ENCODE data around the gene UBE4A. TPM values are rescaled to one million over a fixed set of nuclear protein-coding genes. Genes with fewer than 3 reads are reported as not detected.

UBE4A gene
- polyA plus RNA-seq, 1 experiment: 32.0 TPM

DNA sequence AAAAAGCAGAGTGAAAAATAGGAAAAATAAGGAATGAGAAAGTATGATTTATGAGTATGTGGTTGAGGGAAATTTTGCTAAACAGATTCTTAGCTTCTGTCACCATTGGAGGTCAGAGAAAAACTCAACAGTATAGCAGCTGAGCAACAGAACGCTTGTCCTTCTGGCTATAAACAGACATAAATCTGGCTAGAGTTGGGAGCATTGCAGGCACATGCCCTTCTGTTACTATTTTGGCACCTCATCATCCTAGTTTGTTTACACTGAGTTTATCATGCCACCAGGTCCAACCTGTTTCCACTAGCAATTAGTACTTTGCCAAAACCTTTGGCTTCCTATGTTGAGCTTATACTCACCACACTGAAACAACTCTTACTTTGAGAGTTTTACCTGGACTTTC, 6.9 kb downstream of the UBE4A start:
- ChIA-PET CTCF (no interaction called here), POLR2A (no interaction called here)
- H3K27me3 ChIP-seq (ENCODE audit: control insufficient read depth, insufficient read depth, low read length): no peaks in the 10 kb centered on the region
- no peaks in the 10 kb centered on the region for H3K9me3 ChIP-seq (ENCODE audit: control insufficient read depth, insufficient read depth, low read length)
- no peak overlapping the region for H3K27ac ChIP-seq (ENCODE audit: low read depth, low read length)
- DNase-seq (ENCODE audit: low read depth, low spot score): no peak
- no peak overlapping the region for H3K4me3 ChIP-seq (ENCODE audit: low read depth, low read length)
- TF ChIP-seq, protein P1, sequence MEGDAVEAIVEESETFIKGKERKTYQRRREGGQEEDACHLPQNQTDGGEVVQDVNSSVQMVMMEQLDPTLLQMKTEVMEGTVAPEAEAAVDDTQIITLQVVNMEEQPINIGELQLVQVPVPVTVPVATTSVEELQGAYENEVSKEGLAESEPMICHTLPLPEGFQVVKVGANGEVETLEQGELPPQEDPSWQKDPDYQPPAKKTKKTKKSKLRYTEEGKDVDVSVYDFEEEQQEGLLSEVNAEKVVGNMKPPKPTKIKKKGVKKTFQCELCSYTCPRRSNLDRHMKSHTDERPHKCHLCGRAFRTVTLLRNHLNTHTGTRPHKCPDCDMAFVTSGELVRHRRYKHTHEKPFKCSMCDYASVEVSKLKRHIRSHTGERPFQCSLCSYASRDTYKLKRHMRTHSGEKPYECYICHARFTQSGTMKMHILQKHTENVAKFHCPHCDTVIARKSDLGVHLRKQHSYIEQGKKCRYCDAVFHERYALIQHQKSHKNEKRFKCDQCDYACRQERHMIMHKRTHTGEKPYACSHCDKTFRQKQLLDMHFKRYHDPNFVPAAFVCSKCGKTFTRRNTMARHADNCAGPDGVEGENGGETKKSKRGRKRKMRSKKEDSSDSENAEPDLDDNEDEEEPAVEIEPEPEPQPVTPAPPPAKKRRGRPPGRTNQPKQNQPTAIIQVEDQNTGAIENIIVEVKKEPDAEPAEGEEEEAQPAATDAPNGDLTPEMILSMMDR (IDR thresholded peaks at IDR 0.05; ENCODE audit: low read depth, low read length): no peak

DNA sequence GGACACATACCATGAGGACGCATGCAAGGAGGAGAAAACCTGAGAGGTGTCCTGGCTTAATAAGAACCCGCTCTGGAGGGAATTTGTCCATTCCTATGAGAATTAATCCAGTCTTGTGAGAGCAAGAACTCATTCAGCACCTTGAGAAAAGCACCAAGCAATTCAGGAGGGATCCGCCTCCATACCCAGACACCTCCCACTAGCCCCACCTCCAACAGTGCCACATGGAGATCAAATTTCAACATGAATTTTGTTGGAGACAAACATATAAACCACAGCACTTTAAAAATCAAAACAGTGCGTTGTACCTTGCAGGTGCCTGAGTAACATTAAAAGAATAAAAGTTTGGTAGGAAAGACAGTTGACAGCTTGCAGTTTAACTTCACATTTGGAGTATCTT, 11.4 kb downstream of the UBE4A start:
- TF ChIP-seq, protein P1 (IDR thresholded peaks at IDR 0.05; ENCODE audit: low read depth, low read length): no peak
- no peak overlapping the region for H3K27ac ChIP-seq (ENCODE audit: low read depth, low read length)
- H3K4me3 ChIP-seq (ENCODE audit: low read depth, low read length): no peak overlapping the region
- H3K27me3 ChIP-seq (ENCODE audit: control insufficient read depth, insufficient read depth, low read length): no peaks in the 10 kb centered on the region
- ChIA-PET CTCF (no interaction called here), POLR2A (no interaction called here)
- DNase-seq (ENCODE audit: low read depth, low spot score): no peak
- no peaks in the 10 kb centered on the region for H3K9me3 ChIP-seq (ENCODE audit: control insufficient read depth, insufficient read depth, low read length)

DNA sequence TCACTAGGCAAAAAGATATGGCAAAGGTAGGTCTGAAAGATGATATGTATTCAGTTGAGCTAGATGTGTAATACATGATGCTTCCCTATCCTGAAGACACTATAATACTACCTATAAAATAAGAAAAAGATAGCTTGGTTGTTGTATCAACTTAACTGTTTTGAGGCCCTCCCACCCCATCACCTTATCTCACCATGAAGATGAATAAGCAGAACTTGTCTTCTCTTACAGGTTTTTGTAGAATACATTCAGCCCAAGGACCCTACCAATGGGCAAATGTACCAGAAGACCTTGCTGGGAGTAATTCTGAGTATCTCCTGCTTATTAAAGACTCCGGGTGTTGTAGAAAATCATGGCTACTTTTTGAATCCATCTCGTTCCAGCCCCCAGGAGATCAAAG, 13.9 kb downstream of the UBE4A start:
- ChIA-PET POLR2A (no interaction called here), CTCF (interaction anchor here (0.7 kb wide), 1 partner anchor 115 kb away, joined by 4 read pairs; no protein-coding TSS in a partner anchor)
- H3K9me3 ChIP-seq (ENCODE audit: control insufficient read depth, insufficient read depth, low read length): no peaks in the 10 kb centered on the region
- TF ChIP-seq, protein P1 (IDR thresholded peaks at IDR 0.05; ENCODE audit: low read depth, low read length): no peak
- H3K4me3 ChIP-seq (ENCODE audit: low read depth, low read length): no peak overlapping the region
- no peak for DNase-seq (ENCODE audit: low read depth, low spot score)
- H3K27me3 ChIP-seq (ENCODE audit: control insufficient read depth, insufficient read depth, low read length): no peaks in the 10 kb centered on the region
- H3K27ac ChIP-seq (ENCODE audit: low read depth, low read length): no peak overlapping the region

DNA sequence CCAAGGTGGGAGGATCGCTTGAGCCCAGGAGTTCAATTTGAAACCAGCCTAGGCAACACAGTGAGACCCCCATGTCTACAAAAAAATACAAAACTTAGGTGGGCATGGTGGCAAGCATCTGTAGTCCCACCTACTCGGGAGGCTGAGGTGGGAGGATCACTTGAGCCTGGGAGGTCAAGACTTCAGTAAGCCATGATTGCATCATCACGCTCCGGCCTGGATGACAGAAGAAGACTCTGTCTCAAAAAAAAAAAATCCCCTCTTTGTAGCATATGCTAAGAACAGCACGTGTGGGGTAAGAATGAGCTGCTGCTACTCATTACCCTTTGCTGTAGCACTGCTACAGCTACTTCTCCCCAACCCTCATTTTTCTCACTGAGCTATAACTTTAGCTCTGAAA, 14.5 kb downstream of the UBE4A start:
- TF ChIP-seq, protein P1 (IDR thresholded peaks at IDR 0.05; ENCODE audit: low read depth, low read length): no peak
- H3K4me3 ChIP-seq (ENCODE audit: low read depth, low read length): no peak overlapping the region
- H3K27ac ChIP-seq (ENCODE audit: low read depth, low read length): no peak overlapping the region
- H3K9me3 ChIP-seq (ENCODE audit: control insufficient read depth, insufficient read depth, low read length): no peaks in the 10 kb centered on the region
- no peak for DNase-seq (ENCODE audit: low read depth, low spot score)
- no peaks in the 10 kb centered on the region for H3K27me3 ChIP-seq (ENCODE audit: control insufficient read depth, insufficient read depth, low read length)
- ChIA-PET POLR2A (no interaction called here), CTCF (interaction anchor here (0.7 kb wide), 1 partner anchor 114 kb away, joined by 4 read pairs; no protein-coding TSS in a partner anchor)

DNA sequence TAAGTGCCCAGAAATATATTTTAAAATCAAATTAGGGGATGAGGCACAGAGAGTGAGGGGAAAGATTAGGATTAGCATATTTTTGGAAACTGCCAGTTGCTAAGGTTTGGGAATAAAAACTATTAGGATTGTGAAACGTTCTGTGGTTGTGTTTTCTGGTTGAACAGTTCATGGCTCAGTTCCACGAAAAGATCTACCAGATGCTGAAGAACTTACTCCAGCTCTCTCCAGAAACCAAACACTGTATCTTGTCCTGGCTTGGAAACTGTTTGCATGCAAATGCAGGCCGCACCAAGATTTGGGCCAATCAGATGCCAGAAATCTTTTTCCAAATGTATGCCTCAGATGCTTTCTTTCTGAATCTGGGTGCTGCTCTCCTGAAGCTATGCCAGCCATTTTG, 15.3 kb downstream of the UBE4A start:
- Histone ChIP-seq H3K4me3 (ENCODE audit: low read depth, low read length) (no peak overlapping the region), H3K9me3 (ENCODE audit: control insufficient read depth, insufficient read depth, low read length) (no peaks in the 10 kb centered on the region), H3K27me3 (ENCODE audit: control insufficient read depth, insufficient read depth, low read length) (no peaks in the 10 kb centered on the region), H3K27ac (ENCODE audit: low read depth, low read length) (no peak overlapping the region)
- POLR2A ChIA-PET: no interaction called here
- no peak for DNase-seq (ENCODE audit: low read depth, low spot score)
- TF ChIP-seq, protein P1 (IDR thresholded peaks at IDR 0.05; ENCODE audit: low read depth, low read length): no peak
- CTCF ChIA-PET: interaction anchor here (1.0 kb wide), 1 partner anchor 113 kb away, joined by 4 read pairs; no protein-coding TSS in a partner anchor
